ENCODE data around the gene CINP. TPM values are rescaled to one million over a fixed set of nuclear protein-coding genes. Genes with fewer than 3 reads are reported as not detected.

The CINP gene
- total and polyA plus RNA-seq, 2 of the 13 experiments (the other 11 are each of a cell fraction or from before 2014, with no cell fraction given) = 32.8 to 42.8 TPM

- TF ChIP-seq ZBTB40 (IDR thresholded peaks at IDR 0.05) (peak; percentile 36; the same call in 1 of the 2 replicates), ZBTB40 (CRISPR knock-in tag; IDR thresholded peaks at IDR 0.05) (peak; percentile 32; the same call in 1 of the 2 replicates), ZSCAN31 (CRISPR knock-in tag; IDR thresholded peaks at IDR 0.05; ENCODE audit: low read depth) (peak; percentile 17; the same call in 1 of the 2 replicates), MEF2D (CRISPR knock-in tag; IDR thresholded peaks at IDR 0.05) (no peak), XBP1 (CRISPR knock-in tag; IDR thresholded peaks at IDR 0.05) (no peak), ZNF276 (CRISPR knock-in tag; IDR thresholded peaks at IDR 0.05; ENCODE audit: low read depth) (no peak), NR3C1 (CRISPR knock-in tag; IDR thresholded peaks at IDR 0.05) (no peak), ZNF713 (CRISPR knock-in tag; IDR thresholded peaks at IDR 0.05) (no peak), GABPB1 (CRISPR knock-in tag; IDR thresholded peaks at IDR 0.05) (peak; percentile 95), NFE2 (CRISPR knock-in tag; IDR thresholded peaks at IDR 0.05) (no peak), ZNF18 (CRISPR knock-in tag; IDR thresholded peaks at IDR 0.05; ENCODE audit: insufficient replicate concordance) (no peak), ZNF543 (CRISPR knock-in tag; IDR thresholded peaks at IDR 0.05) (no peak), ZNF777 (CRISPR knock-in tag; IDR thresholded peaks at IDR 0.05) (no peak), ZNF512 (CRISPR knock-in tag; IDR thresholded peaks at IDR 0.05) (no peak), RBAK (CRISPR knock-in tag; IDR thresholded peaks at IDR 0.05) (no peak), PHF21A (CRISPR knock-in tag; IDR thresholded peaks at IDR 0.05) (0 out of 2 replicates have a peak, but pooled peaks have one; percentile 16)
Measured at GRCh38 chr14:102362545-102363181, at the start of gene CINP, which contains the start of gene TECPR2 (continued).
